ENCODE data around the gene PLGRKT.
"Not testable (repeated sequence)": the region's sequence is repeated elsewhere in the genome, so short reads cannot be mapped to it uniquely, and the experiment has no call there.

PLGRKT gene

GRCh38 chr9:5357431-5358105, 80.2 kb downstream of the PLGRKT start:
- Histone ChIP-seq H3K36me3 (ENCODE audit: insufficient read depth, low read length) (peaks cover 3% of the 10 kb centered on the region), H3K9ac (ENCODE audit: low read depth, low read length) (no peak overlapping the region), H3K27me3 (ENCODE audit: control insufficient read depth, insufficient read depth, low read length) (no peaks in the 10 kb centered on the region), H3K4me2 (ENCODE audit: low read length) (no peak overlapping the region), H3K9me3 (replicated peaks; ENCODE audit: low read length) (no peaks in the 10 kb centered on the region), H3K4me1 (ENCODE audit: control insufficient read depth, insufficient read depth, low read length) (no peaks in the 10 kb centered on the region), H3K4me3 (ENCODE audit: low read length) (no peak overlapping the region)

DNA sequence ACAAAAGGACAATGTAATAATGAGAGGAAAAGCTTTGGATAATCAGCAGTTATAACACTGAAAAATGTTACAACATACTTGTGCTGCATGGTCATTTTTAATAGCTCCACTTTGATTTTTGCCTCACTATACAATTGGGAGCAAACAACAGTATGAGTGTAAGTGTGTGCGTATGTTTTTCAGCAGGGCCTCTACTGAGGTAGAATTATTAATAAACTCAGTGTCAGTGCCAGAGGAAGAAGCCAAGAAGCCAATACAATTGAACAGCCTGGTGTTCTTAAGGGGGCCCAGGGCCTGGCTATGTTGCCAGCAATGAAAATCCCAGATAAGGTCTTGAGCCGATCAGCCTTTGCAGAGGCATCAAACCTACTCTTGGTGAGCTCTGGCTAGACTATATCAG, 81.9 kb downstream of the PLGRKT start:
- Histone ChIP-seq H3K4me3 (ENCODE audit: low read length) (no peak overlapping the region), H3K9me3 (replicated peaks; ENCODE audit: low read length) (no peaks in the 10 kb centered on the region), H3K36me3 (ENCODE audit: insufficient read depth, low read length) (peaks cover 3% of the 10 kb centered on the region)

GRCh38 chr9:5355226-5355625, 82.5 kb downstream of the PLGRKT start:
- no peak overlapping the region for H3K4me2 ChIP-seq (ENCODE audit: low read length)

More for the DNA sequence above, 81.9 kb downstream of the PLGRKT start:
- no peak overlapping the region for H3K9ac ChIP-seq (ENCODE audit: low read depth, low read length)
- no peaks in the 10 kb centered on the region for H3K27me3 ChIP-seq (ENCODE audit: control insufficient read depth, insufficient read depth, low read length)
- H3K4me1 ChIP-seq (ENCODE audit: control insufficient read depth, insufficient read depth, low read length): no peaks in the 10 kb centered on the region
- no peak overlapping the region for H3K4me2 ChIP-seq (ENCODE audit: low read length)

GRCh38 chr9:5354184-5354583, 83.5 kb downstream of the PLGRKT start:
- Histone ChIP-seq H3K36me3 (ENCODE audit: insufficient read depth, low read length) (peaks cover 3% of the 10 kb centered on the region), H3K4me1 (ENCODE audit: control insufficient read depth, insufficient read depth, low read length) (no peaks in the 10 kb centered on the region), H3K4me3 (ENCODE audit: low read length) (no peak overlapping the region), H3K9me3 (replicated peaks; ENCODE audit: low read length) (no peaks in the 10 kb centered on the region), H3K4me2 (ENCODE audit: low read length) (no peak overlapping the region), H3K27me3 (ENCODE audit: control insufficient read depth, insufficient read depth, low read length) (no peaks in the 10 kb centered on the region), H3K9ac (ENCODE audit: low read depth, low read length) (no peak overlapping the region)

More at GRCh38 chr9:5355226-5355625, 82.5 kb downstream of the PLGRKT start:
- no peak overlapping the region for H3K4me3 ChIP-seq (ENCODE audit: low read length)
- no peaks in the 10 kb centered on the region for H3K9me3 ChIP-seq (replicated peaks; ENCODE audit: low read length)
- peaks cover 3% of the 10 kb centered on the region for H3K36me3 ChIP-seq (ENCODE audit: insufficient read depth, low read length)
- no peaks in the 10 kb centered on the region for H3K4me1 ChIP-seq (ENCODE audit: control insufficient read depth, insufficient read depth, low read length)
- H3K27me3 ChIP-seq (ENCODE audit: control insufficient read depth, insufficient read depth, low read length): no peaks in the 10 kb centered on the region
- H3K9ac ChIP-seq (ENCODE audit: low read depth, low read length): no peak overlapping the region

GRCh38 chr9:5352637-5353248, 85.0 kb downstream of the PLGRKT start:
- no peak overlapping the region for H3K4me2 ChIP-seq (ENCODE audit: low read length)
- no peaks in the 10 kb centered on the region for H3K27me3 ChIP-seq (ENCODE audit: control insufficient read depth, insufficient read depth, low read length)
- no peaks in the 10 kb centered on the region for H3K4me1 ChIP-seq (ENCODE audit: control insufficient read depth, insufficient read depth, low read length)
- no peaks in the 10 kb centered on the region for H3K9me3 ChIP-seq (replicated peaks; ENCODE audit: low read length)
- H3K9ac ChIP-seq (ENCODE audit: low read depth, low read length): no peak overlapping the region
- peaks cover 3% of the 10 kb centered on the region for H3K36me3 ChIP-seq (ENCODE audit: insufficient read depth, low read length)
- no peak overlapping the region for H3K4me3 ChIP-seq (ENCODE audit: low read length)

GRCh38 chr9:5338992-5339981, 98.4 kb downstream of the PLGRKT start, which contains the start of gene RLN1:
RLN1 (minus strand) TSS chr9:5339876; CDS start chr9:5339746, 130 bp downstream.
- H3K4me1 ChIP-seq (ENCODE audit: control insufficient read depth, insufficient read depth, low read length); H3K36me3 ChIP-seq (ENCODE audit: insufficient read depth, low read length); H3K9me3 ChIP-seq (replicated peaks; ENCODE audit: low read length); H3K9ac ChIP-seq (ENCODE audit: low read depth, low read length); H3K4me3 ChIP-seq (ENCODE audit: low read length): not testable (repeated sequence)
- Histone ChIP-seq H3K4me2 (ENCODE audit: low read length) (peak within 1 kb of the TSS; percentile 55), H3K27me3 (ENCODE audit: control insufficient read depth, insufficient read depth, low read length) (peaks cover 14% of the 10 kb centered on the region)

DNA sequence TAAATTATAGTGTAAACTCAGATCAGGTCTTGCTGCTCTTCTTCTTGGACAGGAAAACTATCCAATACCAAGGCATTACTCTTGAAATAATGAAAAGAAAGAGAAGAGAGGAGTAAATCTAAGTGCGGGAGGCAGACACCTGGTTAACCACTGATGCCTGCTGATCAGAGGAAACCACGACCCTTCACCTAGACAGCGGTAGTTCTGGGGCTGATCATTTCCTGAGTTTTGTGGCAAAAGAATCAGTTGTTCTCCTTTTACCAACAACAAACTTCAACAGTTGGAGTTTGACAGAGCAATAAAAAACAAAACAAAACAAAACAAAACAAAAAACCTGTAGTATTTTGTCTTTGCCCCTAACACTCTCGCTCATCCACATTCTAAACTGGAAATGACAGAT, 101.0 kb downstream of the PLGRKT start:
- H3K27me3 ChIP-seq (ENCODE audit: control insufficient read depth, insufficient read depth, low read length): peaks cover 14% of the 10 kb centered on the region
- no peak overlapping the region for H3K9ac ChIP-seq (ENCODE audit: low read depth, low read length)
- H3K36me3 ChIP-seq (ENCODE audit: insufficient read depth, low read length): no peaks in the 10 kb centered on the region
- H3K4me1 ChIP-seq (ENCODE audit: control insufficient read depth, insufficient read depth, low read length): peaks cover 4% of the 10 kb centered on the region
- H3K4me2 ChIP-seq (ENCODE audit: low read length): no peak overlapping the region
- H3K4me3 ChIP-seq (ENCODE audit: low read length): no peak overlapping the region
- H3K9me3 ChIP-seq (replicated peaks; ENCODE audit: low read length): no peaks in the 10 kb centered on the region

DNA sequence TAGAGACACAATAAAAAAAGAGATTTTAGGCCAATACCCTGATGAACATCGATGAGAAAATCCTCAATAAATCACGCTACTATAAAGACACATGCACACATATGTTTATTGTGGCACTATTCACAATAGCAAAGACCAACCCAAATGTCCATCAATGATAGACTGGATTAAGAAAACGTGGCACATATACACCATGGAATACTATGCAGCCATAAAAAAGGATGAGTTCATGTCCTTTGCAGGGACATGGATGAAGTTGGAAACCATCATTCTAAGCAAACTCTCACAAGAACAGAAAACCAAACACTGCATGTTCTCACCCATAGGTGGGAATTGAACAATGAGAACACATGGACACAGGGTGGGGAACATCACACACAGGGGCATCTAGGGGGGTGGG, 106.4 kb downstream of the PLGRKT start:
- not testable (repeated sequence) for H3K9ac ChIP-seq (ENCODE audit: low read depth, low read length); H3K27me3 ChIP-seq (ENCODE audit: control insufficient read depth, insufficient read depth, low read length); H3K4me3 ChIP-seq (ENCODE audit: low read length); H3K4me1 ChIP-seq (ENCODE audit: control insufficient read depth, insufficient read depth, low read length); H3K4me2 ChIP-seq (ENCODE audit: low read length); H3K9me3 ChIP-seq (replicated peaks; ENCODE audit: low read length); H3K36me3 ChIP-seq (ENCODE audit: insufficient read depth, low read length)

DNA sequence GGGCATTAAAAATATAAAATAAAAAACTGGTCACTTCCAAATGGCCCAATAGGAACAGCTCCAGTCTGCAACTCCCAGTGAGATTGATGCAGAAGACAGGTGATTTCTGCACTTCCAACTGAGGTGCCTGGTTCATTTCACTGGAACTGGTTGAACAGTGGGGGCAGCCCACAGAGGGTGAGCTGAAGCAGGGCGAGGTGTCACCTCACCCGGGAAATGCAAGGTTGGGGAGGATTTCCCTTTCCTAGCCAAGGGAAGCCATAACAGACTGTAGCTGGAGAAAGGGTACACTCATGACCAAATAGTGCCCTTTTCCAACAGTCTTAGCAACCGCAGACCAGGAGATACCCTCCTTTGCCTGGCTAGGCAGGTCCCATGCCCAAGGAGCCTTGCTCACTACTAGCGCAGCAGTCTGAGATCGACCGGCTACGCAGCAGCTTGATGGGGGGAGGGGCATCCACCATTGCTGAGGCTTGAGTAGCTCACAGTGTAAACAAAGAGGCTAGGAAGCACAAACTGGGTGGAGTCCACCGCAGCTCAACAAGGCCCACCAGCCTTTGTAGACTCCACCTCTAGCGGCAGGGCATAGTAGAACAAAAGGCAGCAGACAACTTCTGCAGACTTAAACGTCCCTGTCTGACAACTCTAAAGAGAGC, 110.7 kb downstream of the PLGRKT start:
- H3K4me1 ChIP-seq (ENCODE audit: control insufficient read depth, insufficient read depth, low read length): no peaks in the 10 kb centered on the region
- H3K9ac ChIP-seq (ENCODE audit: low read depth, low read length): no peak overlapping the region
- H3K4me3 ChIP-seq (ENCODE audit: low read length): no peak overlapping the region
- H3K4me2 ChIP-seq (ENCODE audit: low read length): no peak overlapping the region
- H3K36me3 ChIP-seq (ENCODE audit: insufficient read depth, low read length): no peaks in the 10 kb centered on the region
- H3K9me3 ChIP-seq (replicated peaks; ENCODE audit: low read length): no peaks in the 10 kb centered on the region
- peaks cover 6% of the 10 kb centered on the region for H3K27me3 ChIP-seq (ENCODE audit: control insufficient read depth, insufficient read depth, low read length)

DNA sequence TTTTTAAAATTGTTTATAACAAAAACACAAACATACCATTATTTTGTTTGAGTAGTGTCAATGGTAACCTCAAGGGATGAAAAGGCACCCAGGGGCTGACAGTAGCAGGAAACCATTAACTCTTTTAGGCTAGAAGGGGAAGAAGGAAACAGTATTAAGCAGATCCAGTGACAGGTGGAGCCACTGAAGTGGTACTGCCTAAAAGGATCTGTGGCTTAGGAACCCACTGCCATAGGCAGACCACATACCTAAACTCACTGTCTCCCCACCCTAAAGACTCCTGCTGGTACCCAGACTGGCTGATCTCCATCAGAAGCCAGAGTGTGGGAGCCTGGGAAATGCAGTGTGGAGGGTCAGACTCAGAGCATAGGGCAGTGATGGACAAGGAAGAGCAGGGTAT, 111.5 kb downstream of the PLGRKT start:
- Histone ChIP-seq H3K4me1 (ENCODE audit: control insufficient read depth, insufficient read depth, low read length) (no peaks in the 10 kb centered on the region), H3K9me3 (replicated peaks; ENCODE audit: low read length) (no peaks in the 10 kb centered on the region), H3K4me2 (ENCODE audit: low read length) (no peak overlapping the region), H3K9ac (ENCODE audit: low read depth, low read length) (no peak overlapping the region), H3K36me3 (ENCODE audit: insufficient read depth, low read length) (no peaks in the 10 kb centered on the region), H3K4me3 (ENCODE audit: low read length) (no peak overlapping the region), H3K27me3 (ENCODE audit: control insufficient read depth, insufficient read depth, low read length) (peaks cover 6% of the 10 kb centered on the region)

DNA sequence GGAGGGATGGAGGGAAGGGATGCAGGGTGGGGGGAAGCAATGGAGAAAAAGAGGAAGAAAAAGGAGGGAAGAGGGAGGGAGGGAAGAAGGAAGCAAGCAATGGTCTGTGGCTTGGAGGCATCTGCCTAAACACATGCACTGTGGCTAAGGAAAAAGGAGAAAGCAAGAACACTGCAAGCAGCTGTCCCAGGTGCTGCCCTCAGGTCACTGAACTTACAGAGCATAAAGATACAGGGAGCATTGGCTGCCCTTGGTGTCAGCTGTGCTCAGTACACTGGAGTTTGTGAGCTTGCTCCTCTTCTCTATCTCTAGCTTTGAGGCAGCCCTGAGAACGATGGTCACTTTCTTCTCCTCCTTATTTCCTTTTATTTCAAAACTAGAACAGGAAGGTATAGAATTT, 116.1 kb downstream of the PLGRKT start:
- not testable (repeated sequence) for H3K4me1 ChIP-seq (ENCODE audit: control insufficient read depth, insufficient read depth, low read length)

More for the DNA sequence above, 116.1 kb downstream of the PLGRKT start:
- not testable (repeated sequence) for H3K9ac ChIP-seq (ENCODE audit: low read depth, low read length); H3K9me3 ChIP-seq (replicated peaks; ENCODE audit: low read length); H3K27me3 ChIP-seq (ENCODE audit: control insufficient read depth, insufficient read depth, low read length); H3K36me3 ChIP-seq (ENCODE audit: insufficient read depth, low read length); H3K4me3 ChIP-seq (ENCODE audit: low read length); H3K4me2 ChIP-seq (ENCODE audit: low read length)
